Measurements from ENCODE around the gene IFNW1.

Gene IFNW1

GRCh38 chr9:21110708-21111576 lies 30.7 kb downstream of the IFNW1 start:
- peak; percentile 77 for DNase-seq (ENCODE audit: extremely low read depth, low read depth)
- TF ChIP-seq CTCF (IDR thresholded peaks at IDR 0.05; ENCODE audit: low read depth, low read length, missing control alignments) = peak; percentile 72
- H3K4me3 ChIP-seq (replicated peaks; ENCODE audit: low read depth, low read length) = no peak overlapping the region

DNA sequence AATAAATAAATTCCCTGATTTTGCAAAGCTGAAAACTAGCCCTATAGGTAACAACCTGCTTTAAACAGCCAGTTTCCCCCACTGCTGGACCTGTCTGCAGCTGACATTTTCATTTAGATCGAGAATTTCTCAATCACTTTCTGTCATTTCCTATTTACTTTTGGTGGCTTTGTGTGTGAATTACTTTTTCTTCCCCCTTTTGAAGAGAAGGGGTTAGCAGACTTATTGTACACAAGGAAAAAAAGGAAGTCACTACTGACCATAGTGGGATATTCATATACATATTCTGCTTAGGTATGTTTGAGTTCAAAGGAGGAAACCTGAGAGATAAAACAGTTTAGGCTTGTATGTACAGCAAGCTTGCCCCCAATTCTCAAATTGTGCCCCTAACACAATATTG lies 36.8 kb downstream of the IFNW1 start:
- H3K4me3 ChIP-seq (replicated peaks; ENCODE audit: low read depth, low read length) = no peak overlapping the region
- no peak for DNase-seq (ENCODE audit: extremely low read depth, low read depth)
- TF ChIP-seq CTCF (IDR thresholded peaks at IDR 0.05; ENCODE audit: low read depth, low read length, missing control alignments) = no peak

- no peak for DNase-seq (ENCODE audit: extremely low read depth, low read depth)
- no peak overlapping the region for H3K4me3 ChIP-seq (replicated peaks; ENCODE audit: low read depth, low read length)
- TF ChIP-seq CTCF (IDR thresholded peaks at IDR 0.05; ENCODE audit: low read depth, low read length, missing control alignments) = no peak
Measured at GRCh38 chr9:21102305-21102704, 39.3 kb downstream of the IFNW1 start.

DNA sequence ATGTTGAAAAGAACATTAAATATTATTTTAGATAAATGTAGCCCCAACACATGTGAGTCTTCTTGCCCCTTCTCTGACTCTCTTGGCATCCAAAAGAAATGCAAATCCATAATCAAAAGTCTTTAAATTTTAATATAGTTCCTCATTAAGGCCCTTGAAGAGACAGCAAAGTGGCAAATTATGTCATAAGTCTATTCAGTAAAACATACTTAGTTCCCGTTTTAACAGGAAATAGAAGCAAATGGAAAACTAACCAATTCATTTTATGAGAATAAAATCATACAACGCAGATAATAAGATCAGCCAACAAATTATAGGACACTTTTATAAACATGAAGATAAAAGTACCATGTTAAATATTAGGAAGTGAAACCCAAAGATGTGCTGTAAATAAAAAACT lies 43.8 kb downstream of the IFNW1 start:
- DNase-seq (ENCODE audit: extremely low read depth, low read depth) = no peak
- no peak for TF ChIP-seq CTCF (IDR thresholded peaks at IDR 0.05; ENCODE audit: low read depth, low read length, missing control alignments)
- no peak overlapping the region for H3K4me3 ChIP-seq (replicated peaks; ENCODE audit: low read depth, low read length)

DNA sequence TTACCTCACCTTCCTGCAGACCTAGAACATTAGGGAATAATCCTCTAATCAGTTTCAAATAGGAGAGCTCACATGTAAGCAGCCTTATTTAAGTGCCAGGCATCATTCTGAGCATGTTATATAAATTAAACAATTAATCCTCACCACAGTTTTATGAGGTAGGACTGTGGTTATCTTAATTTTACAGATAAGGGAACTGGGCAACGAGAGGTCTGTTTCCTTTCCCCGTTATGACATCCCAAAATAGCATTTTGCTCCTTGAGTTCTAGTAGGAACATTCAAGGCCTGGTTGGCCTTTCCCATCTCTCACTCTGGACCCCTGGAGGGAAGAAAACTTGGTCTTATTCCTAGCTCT lies 44.8 kb downstream of the IFNW1 start:
- DNase-seq (ENCODE audit: extremely low read depth, low read depth) = no peak
- no peak overlapping the region for H3K4me3 ChIP-seq (replicated peaks; ENCODE audit: low read depth, low read length)

DNA sequence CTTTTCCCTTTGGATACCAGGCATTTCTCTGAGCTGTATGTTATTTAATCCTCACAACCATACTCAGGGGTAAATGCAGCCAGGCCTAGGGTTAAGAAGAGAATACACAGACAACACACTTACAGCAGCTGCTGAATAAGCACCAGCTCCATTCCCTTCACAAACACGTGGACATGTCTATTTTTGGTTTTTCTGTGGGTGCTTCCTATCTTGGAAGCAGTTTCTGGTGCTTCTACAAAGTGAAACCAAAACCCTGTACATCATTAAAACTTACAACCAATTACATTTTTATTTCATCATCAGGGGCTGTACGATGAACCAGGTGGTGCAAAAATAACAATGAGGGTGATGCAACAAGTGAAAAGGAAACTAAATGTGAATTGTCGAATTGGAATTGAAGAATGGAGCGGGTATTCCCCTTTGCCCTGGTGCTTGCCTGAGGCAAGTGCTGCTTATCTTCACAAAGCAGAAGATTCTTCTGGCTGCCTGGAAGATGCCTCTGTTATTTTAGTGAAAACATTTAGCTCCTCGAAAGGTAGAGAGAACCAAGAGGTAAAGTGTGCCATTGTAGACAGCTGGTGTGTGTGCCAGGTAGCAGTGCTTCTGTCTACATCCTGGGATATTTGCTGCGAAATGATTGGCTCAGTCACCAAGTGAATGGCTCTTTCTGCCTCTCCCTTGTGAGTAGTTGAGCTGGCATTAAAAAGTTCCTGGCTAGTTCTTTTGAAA lies 45.3 kb downstream of the IFNW1 start:
- no peak for DNase-seq (ENCODE audit: extremely low read depth, low read depth)
- no peak for TF ChIP-seq CTCF (IDR thresholded peaks at IDR 0.05; ENCODE audit: low read depth, low read length, missing control alignments)
- no peak overlapping the region for H3K4me3 ChIP-seq (replicated peaks; ENCODE audit: low read depth, low read length)

More for the DNA sequence above, 44.8 kb downstream of the IFNW1 start:
- TF ChIP-seq CTCF (IDR thresholded peaks at IDR 0.05; ENCODE audit: low read depth, low read length, missing control alignments) = no peak
